Renal cortical epithelial cell (primary cell): ENCODE measurements around the gene CCDC27. TPM values are rescaled to one million over a fixed set of nuclear protein-coding genes. Genes with fewer than 3 reads are reported as not detected.

Experiments
- DNase-seq: peaks from one replicate; pipeline ENCODE4 v3.0.0-alpha.2; 2011; ENCODE audit warnings: low read depth
- total RNA-seq: library from RNA; depleted of rRNA; stranded (reverse); fragments of >200 nt; gene quantifications from 2 replicates; pipeline ENCODE4 v1.2.3, GENCODE V29; 2014

Gene CCDC27
- not detected in 2 replicates for total RNA-seq

GRCh38 chr1:3752400-3752945, at the start of gene CCDC27:
CCDC27 (plus strand) TSS chr1:3752450; CDS start chr1:3752482, 32 bp downstream.
- no peak for DNase-seq

- DNase-seq: no peak
Observed at GRCh38 chr1:3702528-3702927, 49.7 kb upstream of the CCDC27 start.

- DNase-seq: no peak
Observed at GRCh38 chr1:3702990-3703728, 49.1 kb upstream of the CCDC27 start.

GRCh38 chr1:3703786-3704371, 48.4 kb upstream of the CCDC27 start:
- DNase-seq: no peak

DNA sequence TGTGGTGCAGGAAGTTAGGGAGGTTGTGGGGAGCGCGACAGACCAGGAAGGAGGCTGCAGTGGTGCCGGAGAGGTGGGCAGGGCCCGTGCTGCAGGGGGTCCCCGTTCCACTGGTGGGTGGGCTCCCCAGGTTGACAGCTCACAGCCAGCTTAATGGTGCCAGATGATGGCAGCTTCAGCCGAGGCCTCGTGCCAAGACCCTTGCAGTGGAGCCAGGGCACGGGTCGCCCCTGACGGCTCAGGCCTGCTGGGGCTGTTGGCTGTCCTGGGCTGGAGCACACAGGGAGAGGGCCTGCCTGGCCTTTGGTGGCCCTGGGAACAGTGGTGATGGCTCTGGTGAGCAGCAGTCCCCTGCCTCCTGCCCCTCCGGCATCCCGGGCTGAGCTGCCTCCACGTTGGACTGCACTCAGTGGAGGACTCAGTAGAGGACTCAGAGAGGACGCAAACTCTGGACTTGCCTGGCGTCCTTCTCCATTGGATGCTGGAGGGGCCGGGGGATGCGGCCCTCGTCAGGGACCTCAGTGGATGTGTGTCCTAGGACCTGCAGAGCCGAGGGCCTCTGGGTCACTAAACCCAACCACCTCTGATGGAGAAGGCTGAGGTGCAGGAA, 46.8 kb upstream of the CCDC27 start:
- DNase-seq: no peak

GRCh38 chr1:3706651-3707297, 45.5 kb upstream of the CCDC27 start:
- no peak for DNase-seq

DNA sequence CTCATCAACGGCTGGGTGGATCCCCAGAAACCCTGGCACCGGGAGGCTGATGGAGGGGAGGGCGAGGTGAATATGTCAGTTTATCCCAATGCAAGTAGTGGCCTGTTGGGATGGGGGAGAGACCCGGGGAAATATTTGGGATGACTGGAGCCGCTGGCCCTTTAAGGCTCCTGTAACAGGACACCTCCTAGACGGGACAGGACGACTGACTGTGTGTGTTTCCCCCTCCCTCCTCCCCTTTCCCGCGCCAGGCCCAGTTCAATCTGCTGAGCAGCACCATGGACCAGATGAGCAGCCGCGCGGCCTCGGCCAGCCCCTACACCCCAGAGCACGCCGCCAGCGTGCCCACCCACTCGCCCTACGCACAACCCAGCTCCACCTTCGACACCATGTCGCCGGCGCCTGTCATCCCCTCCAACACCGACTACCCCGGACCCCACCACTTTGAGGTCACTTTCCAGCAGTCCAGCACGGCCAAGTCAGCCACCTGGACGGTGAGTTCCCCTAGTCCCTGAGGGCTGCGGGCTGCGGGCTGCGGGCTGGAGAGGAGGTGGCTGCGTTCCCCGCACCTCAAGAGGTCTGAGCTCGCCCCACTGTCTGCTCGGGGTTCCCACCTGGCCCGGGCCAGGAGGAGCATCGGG, 44.8 kb upstream of the CCDC27 start:
- no peak for DNase-seq

DNA sequence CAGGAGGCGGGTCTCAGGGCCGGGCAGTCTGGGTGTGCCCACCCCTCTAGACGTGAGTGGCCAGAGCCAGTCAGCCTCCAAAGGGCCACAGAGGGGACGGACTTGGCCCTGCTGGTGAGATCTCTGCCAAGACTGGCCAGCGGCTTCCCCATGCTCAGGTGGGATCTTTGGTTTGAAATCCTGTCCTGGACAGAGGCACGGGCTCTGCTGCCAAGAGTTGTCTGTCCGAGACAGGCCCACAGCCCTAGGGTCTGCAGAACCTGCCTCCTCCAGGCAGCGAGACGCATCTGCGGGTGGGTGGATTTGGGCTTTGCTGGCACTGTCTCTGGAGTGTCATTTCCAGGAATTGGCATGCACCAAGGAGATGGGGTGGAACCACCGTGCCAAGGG, 44.3 kb upstream of the CCDC27 start:
- DNase-seq: no peak

- DNase-seq: no peak
Observed at GRCh38 chr1:3708791-3709190, 43.5 kb upstream of the CCDC27 start.

DNA sequence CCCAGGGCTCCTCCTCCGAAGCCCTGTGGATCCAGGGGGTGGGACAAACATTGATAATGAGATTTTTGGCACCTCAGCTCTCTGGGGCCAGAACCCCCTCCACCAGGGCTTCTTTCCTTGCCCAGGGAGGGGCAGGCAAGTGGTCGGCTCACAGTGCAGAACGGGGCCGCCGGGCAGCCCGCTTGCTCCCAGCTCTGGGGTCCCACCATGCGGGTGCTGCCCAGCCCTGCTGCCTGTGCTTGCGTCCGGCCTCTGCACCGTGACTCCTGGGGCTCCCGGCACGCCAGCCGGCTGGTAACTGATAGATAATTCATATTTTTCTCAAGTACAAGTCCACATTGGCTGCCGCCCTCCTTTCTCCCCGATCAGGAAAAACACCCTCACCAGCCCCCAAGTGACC, 42.0 kb upstream of the CCDC27 start:
- no peak for DNase-seq

DNA sequence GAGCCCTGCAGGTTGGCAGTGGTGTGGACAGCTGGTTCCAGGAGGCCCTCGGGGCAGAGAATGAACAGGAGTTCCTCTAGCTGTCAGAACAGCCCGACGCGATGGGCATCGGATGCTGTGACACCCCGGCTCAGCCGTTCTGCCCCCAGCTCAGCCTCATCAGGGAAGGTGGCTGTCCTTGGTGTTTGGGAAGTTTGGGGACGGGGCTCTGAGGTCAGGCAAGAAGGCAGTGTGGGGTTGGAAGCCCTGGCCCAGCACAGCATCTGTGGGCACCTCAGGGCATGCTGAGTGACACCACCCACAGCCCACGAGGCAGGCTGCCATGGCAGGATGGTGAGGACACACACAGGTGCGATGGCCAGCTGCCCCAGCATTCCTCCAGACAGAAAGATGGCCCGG, 40.9 kb upstream of the CCDC27 start:
- no peak for DNase-seq

DNA sequence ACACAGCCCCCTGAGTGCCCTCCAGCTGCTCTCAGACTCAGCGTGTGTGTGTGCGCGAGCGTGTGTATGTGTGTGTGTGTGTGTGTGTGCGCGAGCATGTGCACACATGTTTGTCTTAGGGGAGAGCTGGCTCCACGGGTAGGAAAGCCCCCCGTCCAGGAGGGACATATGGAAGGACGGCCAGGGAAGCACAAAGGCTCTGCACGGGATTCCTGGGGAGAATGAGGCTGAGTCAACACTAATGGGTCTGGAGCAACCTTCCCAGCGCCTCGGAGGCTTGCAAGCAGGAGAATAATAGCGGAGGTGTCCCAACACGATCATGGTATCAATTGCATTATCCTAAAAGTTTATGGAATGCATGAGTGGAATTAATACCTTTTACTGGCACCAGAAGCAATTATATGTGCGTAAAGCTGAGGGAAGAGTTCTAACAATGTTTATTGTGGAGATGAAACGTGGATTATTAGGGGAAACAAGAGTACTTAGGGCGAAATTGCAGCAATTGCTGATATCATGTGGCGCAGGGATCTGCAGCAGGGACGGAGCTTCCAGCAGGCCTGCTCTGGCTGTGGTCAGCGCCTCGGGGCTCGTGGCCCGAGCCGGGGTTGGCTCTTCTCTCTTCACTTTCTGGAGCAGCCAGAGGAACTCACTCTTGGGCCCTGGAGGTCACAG, 40.3 kb upstream of the CCDC27 start:
- DNase-seq: no peak

DNA sequence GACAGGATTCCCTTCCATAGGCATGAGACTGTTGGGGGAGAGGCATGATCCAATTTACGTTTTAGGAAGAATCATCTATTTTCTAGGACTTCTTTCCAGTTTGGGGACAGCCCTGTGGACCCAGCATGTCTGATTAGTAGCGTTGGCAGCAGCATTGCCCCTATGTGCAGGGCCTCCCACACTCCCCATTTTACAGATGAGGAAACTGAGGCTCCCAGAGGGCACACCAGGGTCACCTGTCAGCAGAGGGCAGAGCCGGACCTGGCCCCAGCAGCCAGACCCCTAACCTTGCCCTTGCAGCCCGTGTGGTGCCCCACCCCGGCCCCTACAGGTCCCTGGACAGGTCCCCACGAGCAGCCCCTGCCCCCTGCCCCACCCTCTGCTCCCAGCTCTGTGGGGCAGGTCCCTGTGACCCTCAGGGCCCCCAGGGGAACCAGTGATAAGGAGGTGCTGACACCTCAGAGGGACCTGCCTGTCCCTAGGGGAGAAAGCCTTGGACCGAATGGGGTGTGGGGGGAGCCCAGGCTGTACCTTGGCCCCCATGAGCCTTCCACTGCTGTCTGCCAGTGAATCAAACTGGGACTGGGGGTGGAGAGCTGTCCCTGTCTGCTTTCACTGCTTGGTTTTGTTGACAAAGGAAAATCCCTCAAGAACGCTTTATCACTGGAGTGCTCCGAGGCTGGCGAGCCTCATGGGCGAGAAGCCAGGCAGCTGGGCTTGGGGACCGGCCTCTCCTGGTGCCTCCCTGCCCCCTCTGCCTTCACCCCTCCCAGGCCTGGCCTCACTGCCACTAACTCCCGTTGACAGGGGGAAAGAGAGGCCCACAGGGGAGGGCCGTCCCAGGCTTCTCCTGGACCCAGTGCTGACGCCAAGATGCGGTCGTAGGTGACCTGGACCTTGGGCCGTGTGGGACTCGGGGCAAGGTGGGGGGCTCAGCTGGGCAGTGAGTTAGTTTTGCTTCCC, 39.4 kb upstream of the CCDC27 start:
- DNase-seq: no peak

- DNase-seq: no peak
Observed at GRCh38 chr1:3713840-3714239, 38.4 kb upstream of the CCDC27 start.

DNA sequence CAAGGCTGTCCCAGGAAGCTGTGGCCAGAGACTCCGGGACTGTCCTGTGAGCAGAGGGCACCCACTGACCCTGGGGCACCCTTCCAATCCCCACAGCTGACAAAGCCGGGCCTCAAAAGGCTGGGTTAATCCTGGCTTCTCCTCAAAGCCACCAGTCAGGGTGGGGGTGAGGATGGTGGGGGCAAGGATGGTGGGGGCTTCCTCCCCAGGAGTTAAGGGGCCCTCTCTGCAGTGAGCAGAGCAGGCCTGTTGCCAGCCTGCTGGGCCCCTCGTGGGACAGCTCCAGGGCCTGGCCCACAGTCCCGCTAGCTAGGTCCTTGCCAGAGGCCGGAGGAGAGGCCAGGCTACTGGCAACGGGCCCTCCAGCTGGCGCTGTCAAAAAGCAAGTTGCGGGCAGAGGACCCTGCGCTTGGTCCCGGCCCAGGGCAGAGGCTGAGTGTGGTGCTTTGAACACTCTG, 37.9 kb upstream of the CCDC27 start:
- no peak for DNase-seq

- DNase-seq: no peak
Observed at GRCh38 chr1:3714814-3715213, 37.4 kb upstream of the CCDC27 start.

DNA sequence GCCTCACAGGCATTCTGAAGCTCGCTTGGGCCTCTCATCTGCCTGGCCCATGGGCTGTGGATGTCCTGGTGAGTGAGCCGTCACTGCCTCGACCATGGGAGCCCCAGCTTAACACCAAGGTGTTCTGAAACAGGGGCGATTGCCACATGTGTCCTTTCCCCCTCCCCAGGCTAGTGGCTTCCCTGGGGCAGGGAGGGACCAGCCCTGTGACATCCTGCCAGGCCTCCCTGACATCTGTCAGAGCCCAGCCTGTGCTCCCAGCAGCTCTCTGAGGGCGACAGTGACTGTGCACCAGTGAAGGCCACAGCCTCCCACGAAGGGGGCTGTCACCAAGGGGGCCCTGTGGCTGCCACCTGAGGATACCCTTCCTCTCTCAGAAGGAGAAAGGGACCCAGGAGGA, 35.9 kb upstream of the CCDC27 start:
- DNase-seq: no peak

GRCh38 chr1:3717041-3717714, 35.1 kb upstream of the CCDC27 start:
- DNase-seq: no peak
